H1 (cell line): Measurements from ENCODE around the gene C1QTNF1. TPM values are rescaled to one million over a fixed set of nuclear protein-coding genes. Genes with fewer than 3 reads are reported as not detected.

Source experiments
- CTCF ChIA-PET: fragments of 300-600 bp; sonication (Branson Sonifier 250); formaldehyde crosslinking; loops from one replicate; lab custom pipeline; 2021; ENCODE audit not compliant: partially characterized antibody; lab: Charles Lee
- POLR2A ChIA-PET: fragments of 300-600 bp; sonication (Branson Sonifier 250); formaldehyde crosslinking; loops from one replicate; lab custom pipeline; 2021; ENCODE audit warnings: inconsistent platforms; ENCODE audit not compliant: partially characterized antibody; lab: Charles Lee
- DNase-seq, 2 experiments: peaks; one replicate each; pipeline versions ENCODE4 v3.0.0 to v3.0.0-alpha.2; 2010 to 2022; ENCODE audit warnings: low spot score in 2 of 2, low read depth in 1 of 2, mixed read lengths in 1 of 2
- FAIRE-seq: peaks from 2 replicates; lab custom pipeline; 2011; peaks lifted over from hg19 to GRCh38; lab: Jason Lieb, UNC
- H2AFZ ChIP-seq: 2 replicates; pipeline ENCODE4 v1.8.1; 2012; ENCODE audit warnings: low read length, inconsistent platforms
- H2AK5ac ChIP-seq: 2 replicates; pipeline ENCODE4 v1.6.1; 2013; ENCODE audit warnings: low read depth, low read length
- H2BK120ac ChIP-seq: replicated peaks from 2 replicates; pipeline ENCODE3; 2013; ENCODE audit warnings: low read depth, low read length, inconsistent platforms
- H2BK12ac ChIP-seq: 2 replicates; pipeline ENCODE4 v1.6.1; 2013; ENCODE audit warnings: low read depth, low read length
- H2BK15ac ChIP-seq: 2 replicates; pipeline ENCODE4 v1.6.1; 2013; ENCODE audit warnings: low read length
- H2BK20ac ChIP-seq: 2 replicates; pipeline ENCODE4 v1.6.1; 2013; ENCODE audit warnings: low read length
- H2BK5ac ChIP-seq: 2 replicates; pipeline ENCODE4 v1.6.1; 2013; ENCODE audit warnings: low read depth, low read length
- H3K14ac ChIP-seq: 2 replicates; pipeline ENCODE4 v1.6.1; 2013; ENCODE audit warnings: inconsistent platforms; ENCODE audit not compliant: insufficient read length
- H3K18ac ChIP-seq: 2 replicates; pipeline ENCODE4 v1.6.1; 2013; ENCODE audit warnings: low read length; ENCODE audit errors: extremely low read depth
- H3K23ac ChIP-seq: 2 replicates; pipeline ENCODE4 v1.6.1; 2013; ENCODE audit warnings: inconsistent platforms; ENCODE audit not compliant: insufficient read length
- H3K23me2 ChIP-seq: 2 replicates; pipeline ENCODE4 v1.6.1; 2013; ENCODE audit warnings: low read depth, low read length
- H3K27ac ChIP-seq: 2 replicates; pipeline ENCODE4 v1.6.1; 2011; ENCODE audit warnings: low read depth, low read length, inconsistent platforms
- H3K27me3 ChIP-seq, 4 experiments: replicated peaks in 1 of 4; 1 replicate in 1 of 4; 2 replicates in 3 of 4; pipeline versions ENCODE4 v1.6.1 to v1.8.1; 2011 to 2013; ENCODE audit warnings: low read length in 3 of 4, mild to moderate bottlenecking in 3 of 4, inconsistent platforms in 2 of 4, mixed read lengths in 2 of 4, moderate library complexity in 1 of 4; ENCODE audit not compliant: control insufficient read depth in 3 of 4, insufficient read depth in 3 of 4; ENCODE audit errors: extremely low read depth in 1 of 4
- H3K36me3 ChIP-seq, 4 experiments: 2 replicates each; pipeline versions ENCODE4 v1.6.1 to v1.8.1; 2011 to 2013; ENCODE audit warnings: mild to moderate bottlenecking in 4 of 4, low read length in 3 of 4, moderate library complexity in 2 of 4, control low read depth in 1 of 4, inconsistent platforms in 1 of 4; ENCODE audit not compliant: insufficient read depth in 4 of 4, control insufficient read depth in 2 of 4
- H3K4ac ChIP-seq: replicated peaks from 2 replicates; pipeline ENCODE3; 2013; ENCODE audit warnings: low read length, low read depth, mixed read lengths, inconsistent platforms; ENCODE audit not compliant: insufficient read length
- H3K4me1 ChIP-seq, 4 experiments: replicated peaks in 1 of 4; 1 replicate in 1 of 4; 2 replicates in 3 of 4; pipeline versions ENCODE4 v1.6.1 to v1.8.1; 2011 to 2013; ENCODE audit warnings: low read length in 3 of 4, inconsistent platforms in 2 of 4, mixed read lengths in 1 of 4; ENCODE audit not compliant: insufficient read depth in 4 of 4, control insufficient read depth in 3 of 4
- H3K4me2 ChIP-seq, 2 experiments: 2 replicates each; pipeline versions ENCODE4 v1.6.1 to v1.8.1; 2011 to 2013; ENCODE audit warnings: low read depth in 2 of 2, low read length in 2 of 2, control low read depth in 1 of 2, inconsistent platforms in 1 of 2, mild to moderate bottlenecking in 1 of 2; ENCODE audit not compliant: insufficient read depth in 1 of 2
- H3K4me3 ChIP-seq, 4 experiments: fragments of 200-600, 300-600 bp in 1 of 4; sonication (generic), shearing (Covaris generic), sonication (Bioruptor Twin) in 1 of 4; 2 replicates each; pipeline versions ENCODE4 v1.5.1 to v1.8.1; 2011 to 2016; ENCODE audit warnings: low read length in 4 of 4, low read depth in 3 of 4, control low read depth in 2 of 4, inconsistent platforms in 2 of 4, mild to moderate bottlenecking in 2 of 4, mixed read lengths in 1 of 4, moderate library complexity in 1 of 4; ENCODE audit not compliant: insufficient read depth in 2 of 4; ENCODE audit errors: extremely low read depth in 1 of 4
- H3K56ac ChIP-seq: replicated peaks from 2 replicates; pipeline ENCODE3; 2013; ENCODE audit warnings: low read depth, mild to moderate bottlenecking, mixed read lengths, low read length, inconsistent platforms; ENCODE audit not compliant: insufficient read length
- H3K79me1 ChIP-seq: 2 replicates; pipeline ENCODE4 v1.6.1; 2013; ENCODE audit warnings: low read depth, low read length, control low read depth
- H3K79me2 ChIP-seq, 2 experiments: 2 replicates each; pipeline versions ENCODE4 v1.6.1 to v1.8.1; 2012 to 2013; ENCODE audit warnings: low read length in 2 of 2, mild to moderate bottlenecking in 2 of 2, inconsistent platforms in 1 of 2; ENCODE audit not compliant: insufficient read depth in 2 of 2, control insufficient read depth in 1 of 2
- H3K9ac ChIP-seq, 4 experiments: replicated peaks in 1 of 4; 1 replicate in 1 of 4; 2 replicates in 3 of 4; pipeline versions ENCODE4 v1.6.1 to v1.8.1; 2011 to 2013; ENCODE audit warnings: low read depth in 3 of 4, low read length in 3 of 4, control low read depth in 2 of 4, mild to moderate bottlenecking in 2 of 4, moderate library complexity in 2 of 4, inconsistent platforms in 1 of 4; ENCODE audit errors: extremely low read depth in 1 of 4
- H3K9me3 ChIP-seq, 2 experiments: 2 replicates each; pipeline versions ENCODE4 v1.6.1 to v1.8.1; 2012 to 2013; ENCODE audit warnings: mild to moderate bottlenecking in 2 of 2, moderate library complexity in 2 of 2, control low read depth in 1 of 2, inconsistent platforms in 1 of 2, low read depth in 1 of 2, low read length in 1 of 2, mixed read lengths in 1 of 2; ENCODE audit not compliant: insufficient read depth in 2 of 2
- H4K20me1 ChIP-seq, 2 experiments: replicated peaks in 1 of 2; 2 replicates each; pipeline versions ENCODE3 to v1.8.1; 2011 to 2013; ENCODE audit warnings: inconsistent platforms in 2 of 2, low read length in 2 of 2, mild to moderate bottlenecking in 1 of 2; ENCODE audit not compliant: insufficient read depth in 2 of 2, control insufficient read depth in 1 of 2
- H4K5ac ChIP-seq: 2 replicates; pipeline ENCODE4 v1.6.1; 2013; ENCODE audit warnings: low read length, low read depth, mixed read lengths, inconsistent platforms; ENCODE audit not compliant: insufficient read length
- H4K8ac ChIP-seq: 2 replicates; pipeline ENCODE4 v1.8.0; 2013; ENCODE audit warnings: mild to moderate bottlenecking, moderate library complexity, low read length, inconsistent platforms; ENCODE audit not compliant: insufficient read depth; ENCODE audit errors: extremely low read depth
- H4K91ac ChIP-seq: replicated peaks from 2 replicates; pipeline ENCODE3; 2013; ENCODE audit warnings: low read length, mixed read lengths, inconsistent platforms; ENCODE audit not compliant: insufficient read length
- CREB1 ChIP-seq: IDR thresholded peaks from 2 replicates; pipeline ENCODE4 v1.6.1; 2012; ENCODE audit warnings: inconsistent platforms
- HDAC2 ChIP-seq, 2 experiments: fragments of 300-600 bp in 1 of 2; sonication (generic) in 1 of 2; IDR thresholded peaks; 2 replicates each; pipeline ENCODE4 v1.6.1; 2011 to 2012; ENCODE audit warnings: low read depth in 2 of 2, low read length in 2 of 2, mild to moderate bottlenecking in 2 of 2, moderate library complexity in 2 of 2, borderline replicate concordance in 1 of 2, inconsistent platforms in 1 of 2
- SP4 ChIP-seq: IDR thresholded peaks from 2 replicates; pipeline ENCODE4 v1.6.1; 2012; ENCODE audit warnings: low read length, inconsistent platforms
- TCF12 ChIP-seq: IDR thresholded peaks from 2 replicates; pipeline ENCODE4 v1.6.1; 2011; ENCODE audit warnings: low read depth, mild to moderate bottlenecking, low read length
- WGBS, 2 experiments: shearing (Covaris generic) in 1 of 2; methylation state at CpG; one replicate each; pipeline versions ENCODE4 v1.1.6 to v1.1.7; 2013 to 2015; ENCODE audit warnings: low lambda C conversion rate in 2 of 2, mixed read lengths in 2 of 2, inconsistent platforms in 1 of 2, low coverage in 1 of 2, missing lambda C conversion rate in 1 of 2; ENCODE audit not compliant: insufficient replicate concordance in 2 of 2, insufficient coverage in 1 of 2, insufficient read length in 1 of 2; ENCODE audit errors: extremely low coverage in 1 of 2, missing lambda C conversion rate in 1 of 2; 5-methylcytosine and 5-hydroxymethylcytosine counted together
- polyA plus RNA-seq, 7 experiments: library from polyadenylated mRNA; depleted of rRNA in 3 of 7; stranded (reverse) in 5 of 7; unstranded in 2 of 7; fragments of >200 nt in 5 of 7; fragments of 200-250 nt in 2 of 7; gene quantifications; 1 replicate in 5 of 7; 2 replicates in 1 of 7; 4 replicates in 1 of 7; pipeline versions ENCODE4 v1.2.1 to v1.2.3, GENCODE V29; 2011 to 2013; ENCODE audit warnings: missing spikeins in 2 of 7, mixed read lengths in 2 of 7
- total RNA-seq: library from RNA; stranded (reverse); fragmentation: NEBNext Ultra II Directional; extraction: Animal tissue kit (Norgen Biotek cat#: 25700); gene quantifications from 2 replicates; pipeline ENCODE4 v1.2.1, GENCODE V29; 2021

C1QTNF1 gene
- total and polyA plus RNA-seq, 2 of the 8 experiments (the other 6 are each of a cell fraction or from before 2014, with no cell fraction given): 1.5 to 2.5 TPM

DNA sequence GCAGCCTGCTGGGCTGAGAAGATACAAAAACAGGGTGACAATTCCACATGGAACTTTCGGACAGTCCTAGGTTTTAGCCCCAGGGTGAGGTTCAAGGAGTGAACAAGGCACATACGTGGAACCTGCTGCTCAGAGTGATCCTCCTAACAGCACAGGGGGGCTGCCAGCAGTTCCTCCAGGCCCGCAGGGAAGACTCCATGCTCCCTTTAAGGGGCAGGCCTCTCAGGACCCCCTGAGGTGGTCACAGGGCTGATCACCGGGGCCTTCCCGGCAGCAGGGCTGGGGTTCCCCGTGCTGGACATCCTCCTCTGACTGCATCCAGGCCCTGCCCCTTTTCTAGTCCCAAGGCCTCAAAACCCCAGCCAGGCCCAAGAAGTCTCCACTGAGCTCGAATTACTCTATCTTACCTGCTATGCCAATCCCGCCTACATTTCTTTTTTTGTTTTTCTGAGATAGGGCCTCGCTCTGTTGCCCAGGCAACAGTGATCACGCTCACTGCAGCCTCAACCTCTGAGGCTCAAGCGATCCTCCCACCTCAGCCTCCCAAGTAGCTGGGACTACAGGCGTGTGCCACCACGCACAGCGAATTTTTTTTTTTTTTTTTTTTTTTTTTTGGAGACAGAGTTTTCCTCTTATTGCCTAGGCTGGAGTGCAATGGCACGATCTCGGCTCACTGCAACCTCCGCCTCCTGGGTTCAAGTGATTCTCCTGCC is 24.8 kb upstream of the C1QTNF1 start:
- no peak for FAIRE-seq
- 92% methylated on average over 14 of the region's 17 CpGs; no CpG with 5 or more reads in 1 of the 2 experiments for WGBS, 2 experiments

More for the DNA sequence above, 24.8 kb upstream of the C1QTNF1 start:
- H2BK12ac ChIP-seq: no peak overlapping the region
- H2BK120ac ChIP-seq: no peak overlapping the region
- H3K9ac ChIP-seq: no peak overlapping the region
- DNase-seq: no peak
- H3K23ac ChIP-seq: no peak overlapping the region
- no peaks in the 10 kb centered on the region for H3K9me3 ChIP-seq
- peaks cover 36 to 49% of the 10 kb centered on the region in 2 experiments for H4K20me1 ChIP-seq
- H4K8ac ChIP-seq: no peak overlapping the region
- TF ChIP-seq SP4: no peak
- no peak for TF ChIP-seq HDAC2 (IDR thresholded peaks at IDR 0.05; ENCODE audit: borderline replicate concordance in 1 of 2, low read depth in 2 of 2, low read length in 2 of 2)
- TF ChIP-seq TCF12: no peak
- no peak for TF ChIP-seq CREB1
- ChIA-PET CTCF (interaction anchor here (1.2 to 1.3 kb wide), 3 partner anchors 13 to 21 kb away, joined by 3 read pairs; no protein-coding TSS in a partner anchor), POLR2A (no interaction called here)
- H3K4me2 ChIP-seq: no peak overlapping the region
- H2BK20ac ChIP-seq: no peak overlapping the region
- no peak overlapping the region for H4K91ac ChIP-seq
- H3K36me3 ChIP-seq: peaks cover 0 to 4% (median 2%) of the 10 kb centered on the region in 4 experiments; a peak in 3 of 8 replicates
- H3K4me1 ChIP-seq: peaks cover 0 to 2% (median 0%) of the 10 kb centered on the region in 4 experiments; a peak in 1 of 7 replicates
- no peaks in the 10 kb centered on the region; the same call in none of the 2 replicates for H3K79me1 ChIP-seq
- peaks cover 3 to 4% of the 10 kb centered on the region in 2 experiments; a peak in 1 of 4 replicates for H3K79me2 ChIP-seq
- H3K27me3 ChIP-seq: peaks cover 14 to 42% (median 36%) of the 10 kb centered on the region in 4 experiments
- H3K4me3 ChIP-seq: no peak overlapping the region
- no peak overlapping the region for H2BK15ac ChIP-seq
- H3K14ac ChIP-seq: no peak overlapping the region
- no peak overlapping the region for H3K27ac ChIP-seq
- no peaks in the 10 kb centered on the region for H3K23me2 ChIP-seq
- H3K56ac ChIP-seq: no peak overlapping the region
- H3K18ac ChIP-seq: no peak overlapping the region
- H2AK5ac ChIP-seq: no peak overlapping the region
- no peak overlapping the region for H2AFZ ChIP-seq
- H3K4ac ChIP-seq: no peak overlapping the region
- no peak overlapping the region for H2BK5ac ChIP-seq
- no peak overlapping the region for H4K5ac ChIP-seq
